GM12873 (cell line): ENCODE results near the gene PTPRD.

Source experiments
- TF ChIP-seq, protein P1 (sequence below): IDR thresholded peaks from 2 replicates; pipeline ENCODE4 v1.5.1; 2012; ENCODE audit warnings: low read depth, mild to moderate bottlenecking, moderate library complexity, low read length, control low read depth; ENCODE audit not compliant: insufficient read depth; ENCODE audit errors: missing control alignments

Gene PTPRD

GRCh38 chr9:8683496-8683895 lies 1929.3 kb downstream of the PTPRD start:
- TF ChIP-seq, protein P1, sequence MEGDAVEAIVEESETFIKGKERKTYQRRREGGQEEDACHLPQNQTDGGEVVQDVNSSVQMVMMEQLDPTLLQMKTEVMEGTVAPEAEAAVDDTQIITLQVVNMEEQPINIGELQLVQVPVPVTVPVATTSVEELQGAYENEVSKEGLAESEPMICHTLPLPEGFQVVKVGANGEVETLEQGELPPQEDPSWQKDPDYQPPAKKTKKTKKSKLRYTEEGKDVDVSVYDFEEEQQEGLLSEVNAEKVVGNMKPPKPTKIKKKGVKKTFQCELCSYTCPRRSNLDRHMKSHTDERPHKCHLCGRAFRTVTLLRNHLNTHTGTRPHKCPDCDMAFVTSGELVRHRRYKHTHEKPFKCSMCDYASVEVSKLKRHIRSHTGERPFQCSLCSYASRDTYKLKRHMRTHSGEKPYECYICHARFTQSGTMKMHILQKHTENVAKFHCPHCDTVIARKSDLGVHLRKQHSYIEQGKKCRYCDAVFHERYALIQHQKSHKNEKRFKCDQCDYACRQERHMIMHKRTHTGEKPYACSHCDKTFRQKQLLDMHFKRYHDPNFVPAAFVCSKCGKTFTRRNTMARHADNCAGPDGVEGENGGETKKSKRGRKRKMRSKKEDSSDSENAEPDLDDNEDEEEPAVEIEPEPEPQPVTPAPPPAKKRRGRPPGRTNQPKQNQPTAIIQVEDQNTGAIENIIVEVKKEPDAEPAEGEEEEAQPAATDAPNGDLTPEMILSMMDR, result no peak

- TF ChIP-seq, protein P1, result no peak
These were observed 1932.1 kb downstream of the PTPRD start for GRCh38 chr9:8680658-8681057.

DNA sequence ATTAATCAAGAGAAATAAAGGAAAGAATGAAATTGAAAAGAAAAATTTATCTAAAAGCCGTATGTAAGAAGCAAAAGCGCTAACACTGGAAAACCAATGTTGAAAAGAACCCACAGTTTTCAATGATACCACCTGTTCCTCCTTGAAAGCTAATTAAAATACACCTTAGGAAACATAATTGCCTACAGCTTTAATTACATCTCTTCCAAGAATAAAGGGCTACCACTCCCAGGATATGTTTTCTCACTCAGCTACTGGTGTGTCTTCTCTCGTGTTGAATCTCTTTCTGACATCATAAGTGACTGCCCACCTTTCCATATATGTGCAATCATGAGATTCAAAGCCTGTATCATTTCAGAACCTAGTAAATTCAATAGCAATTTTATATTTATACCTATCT lies 1932.6 kb downstream of the PTPRD start:
- TF ChIP-seq, protein P1, result no peak

DNA sequence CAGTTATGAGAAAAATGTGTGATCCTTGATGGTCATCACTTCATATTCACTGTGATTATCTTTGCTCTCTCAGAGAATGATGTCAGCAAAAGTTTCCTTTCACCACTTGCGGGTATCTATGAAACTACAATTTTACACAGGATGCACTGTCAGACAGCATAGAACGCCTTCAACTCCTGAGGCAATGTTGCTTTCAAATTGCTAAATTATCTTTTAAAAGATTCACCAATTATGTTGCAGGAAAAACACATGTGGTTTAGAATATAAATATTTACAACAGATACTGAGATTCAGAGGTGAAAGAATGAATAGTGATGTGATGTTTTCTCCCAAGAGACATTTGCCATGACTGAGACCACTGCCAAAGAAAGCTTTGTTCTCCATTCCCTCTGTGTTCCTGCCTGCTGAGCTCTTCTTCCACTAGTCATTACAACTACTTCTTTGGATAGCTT lies 1933.4 kb downstream of the PTPRD start:
- TF ChIP-seq, protein P1, result no peak

- TF ChIP-seq, protein P1, result no peak
These were observed 1935.1 kb downstream of the PTPRD start for GRCh38 chr9:8677741-8678140.

- TF ChIP-seq, protein P1, result no peak
These were observed 1938.3 kb downstream of the PTPRD start for GRCh38 chr9:8674536-8674935.

- TF ChIP-seq, protein P1, result no peak
These were observed 1939.0 kb downstream of the PTPRD start for GRCh38 chr9:8673830-8674229.
